ENCODE data around the gene E2F4.
A peak's percentile ranks its signal among the peaks of the same experiment; 100 is the strongest.

The E2F4 gene

DNA sequence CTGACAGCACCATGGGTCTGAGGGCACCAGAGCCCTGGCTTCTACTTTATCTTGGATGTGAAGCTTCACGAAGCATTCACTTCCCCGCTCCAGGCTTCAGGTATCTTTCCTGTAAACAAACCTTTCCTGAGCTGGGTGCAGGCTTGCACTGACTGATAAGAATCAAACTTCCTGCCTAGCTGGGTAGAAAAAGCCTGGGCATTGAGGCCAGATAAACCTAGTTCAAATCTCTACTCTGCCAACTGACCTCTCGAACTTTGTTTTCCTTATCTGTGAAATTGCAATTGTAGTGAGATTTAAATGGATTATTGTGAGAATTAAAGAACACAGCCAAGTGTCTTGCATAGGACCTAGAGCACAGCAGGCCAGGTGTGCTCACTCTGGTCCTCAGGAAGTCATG is 32.0 kb downstream of the E2F4 start:
- H3K27ac ChIP-seq, result peak overlapping the region; percentile 62
- TF ChIP-seq ZFX (IDR thresholded peaks at IDR 0.05), result no peak
- no peak for TF ChIP-seq CTCF (conservative IDR thresholded peaks at IDR 0.05)

GRCh38 chr16:67226295-67226803 is 34.4 kb downstream of the E2F4 start:
- peak overlapping the region; percentile 72; the same call in 1 of the 2 replicates for H3K27ac ChIP-seq
- TF ChIP-seq CTCF (conservative IDR thresholded peaks at IDR 0.05) (no peak), ZFX (IDR thresholded peaks at IDR 0.05) (no peak)

DNA sequence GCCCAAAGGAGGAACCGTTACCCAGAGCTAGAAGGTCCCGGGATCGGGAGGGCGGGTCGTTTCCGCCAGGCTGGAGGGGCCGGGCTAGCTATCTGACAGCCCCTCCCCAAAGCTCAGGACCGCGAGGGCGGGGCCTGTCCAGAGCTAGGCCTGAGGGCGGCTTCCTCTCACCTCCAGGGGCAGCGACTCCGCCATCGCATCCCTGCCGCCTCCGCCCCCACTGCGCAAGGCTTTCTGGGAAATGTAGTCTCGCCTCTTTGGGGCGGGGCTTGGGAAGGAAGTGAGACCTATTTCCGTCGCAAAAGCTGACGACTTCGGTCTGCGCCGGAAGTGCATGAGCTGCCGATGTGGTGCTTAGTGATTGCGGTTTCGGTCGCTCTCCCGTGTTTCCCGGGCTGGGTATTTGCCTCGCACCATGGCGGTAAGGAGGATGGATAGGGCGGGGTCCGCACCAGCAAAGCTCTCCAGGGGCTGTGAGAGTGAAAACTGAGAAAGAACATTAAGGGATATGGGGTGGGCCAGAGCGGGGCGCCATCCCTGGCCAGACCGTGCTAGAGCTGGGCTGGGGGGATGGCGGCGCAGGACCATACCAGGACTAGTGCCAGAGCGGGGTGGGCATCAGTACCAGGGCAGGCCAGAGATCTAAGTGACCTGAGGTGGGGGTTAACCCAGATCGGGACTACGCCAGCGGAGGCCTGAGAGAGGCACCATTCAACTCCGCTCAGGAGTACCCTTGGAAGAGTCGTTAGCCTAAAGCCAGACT is 35.0 kb downstream of the E2F4 start, which contains the start of gene TMEM208:
TSS of gene TMEM208 (plus strand) at position 327 of the 763 bp plus-strand sequence. CDS start at position 416, 89 bp downstream.
- TF ChIP-seq CTCF (conservative IDR thresholded peaks at IDR 0.05) (no peak), ZFX (IDR thresholded peaks at IDR 0.05) (peak; percentile 13; the same call in 1 of the 2 replicates)
- H3K27ac ChIP-seq, result peak within 1 kb of the TSS; percentile 72

DNA sequence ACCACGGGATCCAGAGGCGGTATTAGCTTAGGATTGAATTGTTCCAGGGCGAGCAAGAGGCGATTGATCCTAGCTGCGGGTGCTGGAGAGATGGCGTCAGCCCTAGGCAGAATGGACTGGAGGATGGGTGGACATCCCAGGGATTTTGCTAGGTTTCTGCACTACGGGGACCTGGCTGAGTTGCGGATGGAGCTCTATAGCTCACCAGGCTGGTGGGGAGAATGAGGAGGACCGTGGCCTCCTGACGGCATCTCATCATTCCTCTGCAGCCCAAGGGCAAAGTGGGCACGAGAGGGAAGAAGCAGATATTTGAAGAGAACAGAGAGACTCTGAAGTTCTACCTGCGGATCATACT is 35.6 kb downstream of the E2F4 start:
- peak overlapping the region; percentile 72 for H3K27ac ChIP-seq
- no peak for TF ChIP-seq ZFX (IDR thresholded peaks at IDR 0.05)
- no peak for TF ChIP-seq CTCF (conservative IDR thresholded peaks at IDR 0.05)

- H3K27ac ChIP-seq, result no peak overlapping the region
- TF ChIP-seq ZFX (IDR thresholded peaks at IDR 0.05), result no peak
- TF ChIP-seq CTCF (conservative IDR thresholded peaks at IDR 0.05), result no peak
Measured at GRCh38 chr16:67228034-67228785, 36.3 kb downstream of the E2F4 start.

DNA sequence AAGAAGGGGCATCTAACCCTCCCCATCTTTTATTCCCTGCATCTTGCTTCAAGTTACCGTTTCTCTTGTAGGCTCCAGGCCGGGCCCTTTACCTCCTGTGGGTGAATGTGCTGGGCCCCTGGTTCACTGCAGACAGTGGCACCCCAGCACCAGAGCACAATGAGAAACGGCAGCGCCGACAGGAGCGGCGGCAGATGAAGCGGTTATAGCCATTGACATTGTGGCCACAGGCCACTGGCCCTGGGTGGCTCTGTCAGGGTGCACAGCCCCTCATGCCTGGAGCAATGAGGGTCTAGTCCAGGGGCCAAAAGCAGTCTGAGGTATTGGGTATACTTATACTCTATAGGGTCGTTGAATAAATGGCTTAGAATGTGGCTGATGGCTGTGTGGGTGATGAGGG is 37.0 kb downstream of the E2F4 start:
- H3K27ac ChIP-seq, result no peak overlapping the region
- TF ChIP-seq ZFX (IDR thresholded peaks at IDR 0.05) (no peak), CTCF (conservative IDR thresholded peaks at IDR 0.05) (no peak)
